ENCODE results near the gene RLF.

DNA sequence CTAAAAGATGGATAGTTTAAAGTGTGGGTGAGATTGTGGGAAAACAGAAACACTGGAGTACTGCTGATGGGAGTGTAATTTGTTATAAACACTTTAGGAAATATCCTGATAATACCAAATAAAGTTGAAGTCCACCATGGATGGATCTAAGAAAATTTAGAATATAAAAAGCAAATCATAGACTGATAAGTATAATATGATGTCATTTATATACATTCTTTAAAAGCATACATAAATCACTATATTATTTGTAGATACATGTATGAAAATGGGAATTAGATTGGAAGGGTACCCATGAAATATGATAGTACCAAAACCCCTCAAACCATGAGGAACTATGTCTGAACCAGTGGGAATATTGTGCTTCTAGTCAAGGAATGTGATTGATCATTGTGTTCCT is 104.7 kb downstream of the RLF start:
- TF ChIP-seq EZH2phosphoT487 (IDR thresholded peaks at IDR 0.05; ENCODE audit: borderline replicate concordance, low read length) (no peak), EZH2 (IDR thresholded peaks at IDR 0.05; ENCODE audit: low read length, unreplicated experiment) (no peak)
- TF ChIP-seq, protein P1, sequence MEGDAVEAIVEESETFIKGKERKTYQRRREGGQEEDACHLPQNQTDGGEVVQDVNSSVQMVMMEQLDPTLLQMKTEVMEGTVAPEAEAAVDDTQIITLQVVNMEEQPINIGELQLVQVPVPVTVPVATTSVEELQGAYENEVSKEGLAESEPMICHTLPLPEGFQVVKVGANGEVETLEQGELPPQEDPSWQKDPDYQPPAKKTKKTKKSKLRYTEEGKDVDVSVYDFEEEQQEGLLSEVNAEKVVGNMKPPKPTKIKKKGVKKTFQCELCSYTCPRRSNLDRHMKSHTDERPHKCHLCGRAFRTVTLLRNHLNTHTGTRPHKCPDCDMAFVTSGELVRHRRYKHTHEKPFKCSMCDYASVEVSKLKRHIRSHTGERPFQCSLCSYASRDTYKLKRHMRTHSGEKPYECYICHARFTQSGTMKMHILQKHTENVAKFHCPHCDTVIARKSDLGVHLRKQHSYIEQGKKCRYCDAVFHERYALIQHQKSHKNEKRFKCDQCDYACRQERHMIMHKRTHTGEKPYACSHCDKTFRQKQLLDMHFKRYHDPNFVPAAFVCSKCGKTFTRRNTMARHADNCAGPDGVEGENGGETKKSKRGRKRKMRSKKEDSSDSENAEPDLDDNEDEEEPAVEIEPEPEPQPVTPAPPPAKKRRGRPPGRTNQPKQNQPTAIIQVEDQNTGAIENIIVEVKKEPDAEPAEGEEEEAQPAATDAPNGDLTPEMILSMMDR (conservative IDR thresholded peaks at IDR 0.05; ENCODE audit: low read depth, low read length) = no peak

All from PC-3 (cell line).